CD8-positive, alpha-beta memory T cell (primary cell): ENCODE data around the gene SLC22A13. TPM values are rescaled to one million over a fixed set of nuclear protein-coding genes. Genes with fewer than 3 reads are reported as not detected.
A peak's percentile ranks its signal among the peaks of the same experiment; 100 is the strongest.
"Not testable (repeated sequence)": the region's sequence is repeated elsewhere in the genome, so short reads cannot be mapped to it uniquely, and the experiment has no call there.

Source experiments
- CTCF ChIA-PET: fragments of 350-600 bp; sonication (Branson Sonifier 250); formaldehyde crosslinking; loops from one replicate; lab custom pipeline; 2021; ENCODE audit warnings: antibody characterized with exemption; lab: Charles Lee
- POLR2A ChIA-PET: fragments of 350-600 bp; sonication (Branson Sonifier 250); formaldehyde crosslinking; loops from one replicate; lab custom pipeline; 2021; ENCODE audit warnings: antibody characterized with exemption; lab: Charles Lee
- DNase-seq, 5 donors: peaks; one replicate each; pipeline versions ENCODE4 v3.0.0 to v3.0.0-alpha.2; 2020 to 2022; ENCODE audit warnings: mixed read lengths in 1 of 5
- H3K27ac ChIP-seq: one replicate; pipeline ENCODE4 v1.7.0; 2013; ENCODE audit warnings: low read depth, mild to moderate bottlenecking, low read length, moderate library complexity
- H3K27me3 ChIP-seq: 2 replicates; pipeline ENCODE4 v1.7.0; 2013; ENCODE audit warnings: low read length, mild to moderate bottlenecking; ENCODE audit not compliant: insufficient read depth, poor library complexity, severe bottlenecking
- H3K36me3 ChIP-seq: 2 replicates; pipeline ENCODE4 v1.7.0; 2013; ENCODE audit warnings: mild to moderate bottlenecking, low read length, moderate library complexity; ENCODE audit not compliant: insufficient read depth
- H3K4me1 ChIP-seq: 2 replicates; pipeline ENCODE4 v1.7.0; 2013; ENCODE audit warnings: mild to moderate bottlenecking, low read length, moderate library complexity; ENCODE audit not compliant: insufficient read depth
- H3K4me3 ChIP-seq: 2 replicates; pipeline ENCODE4 v1.7.0; 2013; ENCODE audit warnings: mild to moderate bottlenecking, low read length
- H3K9me3 ChIP-seq: 2 replicates; pipeline ENCODE4 v1.7.0; 2013; ENCODE audit warnings: mild to moderate bottlenecking, low read length
- H3K27ac Mint-ChIP-seq, 8 donors: one replicate each; pipeline ENCODE4 v1.8.0; 2020 to 2021; ENCODE audit warnings: mixed read lengths in 8 of 8, mild to moderate bottlenecking in 6 of 8, inconsistent platforms in 3 of 8, moderate library complexity in 3 of 8
- H3K27me3 Mint-ChIP-seq, 2 donors: one replicate each; pipeline ENCODE4 v1.8.0; 2020 to 2021; ENCODE audit warnings: mixed read lengths in 2 of 2, mild to moderate bottlenecking in 1 of 2, moderate library complexity in 1 of 2
- H3K36me3 Mint-ChIP-seq, 3 donors: one replicate each; pipeline ENCODE4 v1.8.0; 2020 to 2021; ENCODE audit warnings: mixed read lengths in 3 of 3, inconsistent platforms in 1 of 3, mild to moderate bottlenecking in 1 of 3
- H3K4me1 Mint-ChIP-seq, 3 donors: one replicate each; pipeline ENCODE4 v1.8.0; 2020 to 2021; ENCODE audit warnings: mixed read lengths in 3 of 3, inconsistent platforms in 1 of 3, mild to moderate bottlenecking in 1 of 3
- H3K4me3 Mint-ChIP-seq, 7 donors: one replicate each; pipeline ENCODE4 v1.8.0; 2020 to 2021; ENCODE audit warnings: mixed read lengths in 7 of 7, mild to moderate bottlenecking in 6 of 7, moderate library complexity in 4 of 7, inconsistent platforms in 2 of 7
- H3K9me3 Mint-ChIP-seq, 5 donors: one replicate each; pipeline ENCODE4 v1.8.0; 2020 to 2022; ENCODE audit warnings: mixed read lengths in 5 of 5, mild to moderate bottlenecking in 3 of 5, moderate library complexity in 2 of 5, inconsistent platforms in 1 of 5
- polyA plus RNA-seq: library from polyadenylated mRNA; unstranded; fragments of 300-500 nt; fragmentation: Illumina TruSeq; gene quantifications from one replicate; pipeline ENCODE4 v1.2.3, GENCODE V29; 2021
- total RNA-seq, 2 experiments: library from RNA; stranded (reverse); gene quantifications; one replicate each; pipeline ENCODE4 v1.2.3, GENCODE V29; 2021

SLC22A13 gene
- total and polyA plus RNA-seq, 3 experiments from 2014 or later = 0.12 to 0.44 (median 0.28) TPM

DNA sequence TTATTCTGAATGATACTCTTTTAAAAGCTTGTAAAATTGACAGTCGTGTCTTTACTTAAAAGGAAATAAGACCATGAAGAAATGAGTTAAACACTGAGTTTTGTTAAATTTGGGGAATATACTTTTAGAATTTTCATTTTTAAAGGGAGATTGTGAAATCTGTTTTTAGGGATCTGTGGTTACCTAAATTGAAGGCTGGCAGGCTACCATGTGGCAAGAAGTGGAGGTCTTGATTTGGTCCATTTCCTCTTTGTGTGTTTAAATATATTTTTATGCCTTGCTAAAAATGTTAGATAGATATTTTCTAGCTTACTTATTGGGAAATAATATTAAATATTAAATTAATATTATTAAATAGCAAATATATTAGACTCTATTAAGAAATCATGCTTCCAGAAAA lies 36.6 kb upstream of the SLC22A13 start:
- no peak overlapping the region for H3K4me3 Mint-ChIP-seq
- CTCF ChIA-PET = no interaction called here
- peaks cover 0 to 3% (median 0%) of the 10 kb centered on the region in 3 donors for H3K4me1 Mint-ChIP-seq
- POLR2A ChIA-PET = no interaction called here
- no peaks in the 10 kb centered on the region for H3K9me3 Mint-ChIP-seq
- no peaks in the 10 kb centered on the region for H3K9me3 ChIP-seq
- H3K27ac Mint-ChIP-seq = no peak overlapping the region
- H3K27ac ChIP-seq = no peak overlapping the region
- no peak overlapping the region for H3K4me3 ChIP-seq
- H3K27me3 ChIP-seq = no peaks in the 10 kb centered on the region
- H3K36me3 Mint-ChIP-seq = peaks cover 7 to 82% (median 30%) of the 10 kb centered on the region in 3 donors
- H3K4me1 ChIP-seq = no peaks in the 10 kb centered on the region
- DNase-seq = no peak
- peaks cover 9% of the 10 kb centered on the region for H3K36me3 ChIP-seq
- no peaks in the 10 kb centered on the region for H3K27me3 Mint-ChIP-seq

DNA sequence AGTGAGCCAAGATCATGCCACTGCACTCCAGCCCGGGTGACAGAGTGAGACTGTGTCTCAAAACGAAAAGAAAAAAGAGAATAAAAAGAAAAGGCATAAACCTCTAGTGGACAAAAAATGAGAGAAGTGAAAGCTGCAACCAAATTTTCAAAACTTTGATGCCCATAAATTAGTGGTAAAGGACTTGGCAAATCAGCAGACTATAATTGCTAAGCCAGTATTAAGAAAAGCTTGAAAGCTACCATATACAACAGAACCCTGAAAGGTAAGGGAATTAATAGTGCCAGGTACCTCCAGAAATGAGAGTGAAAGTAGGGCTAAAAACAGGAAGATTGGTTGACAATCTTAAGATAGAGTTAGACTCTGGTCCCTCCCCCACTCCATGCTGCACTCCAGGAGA lies 32.9 kb upstream of the SLC22A13 start:
- Histone ChIP-seq H3K27me3 (no peaks in the 10 kb centered on the region), H3K4me3 (no peak overlapping the region), H3K27ac (no peak overlapping the region), H3K4me1 (no peaks in the 10 kb centered on the region), H3K36me3 (peaks cover 20% of the 10 kb centered on the region), H3K9me3 (no peaks in the 10 kb centered on the region)
- H3K36me3 Mint-ChIP-seq = peaks cover 35 to 87% (median 43%) of the 10 kb centered on the region in 3 donors
- POLR2A ChIA-PET = no interaction called here
- no peak overlapping the region for H3K4me3 Mint-ChIP-seq
- H3K27ac Mint-ChIP-seq = peak overlapping the region in 3 of 8 donors; percentile 48 to 91 (median 71)
- H3K27me3 Mint-ChIP-seq = no peaks in the 10 kb centered on the region
- peaks cover 0 to 3% (median 0%) of the 10 kb centered on the region in 3 donors for H3K4me1 Mint-ChIP-seq
- H3K9me3 Mint-ChIP-seq = peaks cover 4 to 15% (median 6%) of the 10 kb centered on the region in 5 donors
- CTCF ChIA-PET = no interaction called here
- DNase-seq = no peak

- CTCF ChIA-PET = no interaction called here
- Mint-ChIP-seq H3K27ac (peak overlapping the region in 1 of 8 donors; percentile 80), H3K4me3 (no peak overlapping the region), H3K36me3 (peaks cover 60 to 92% (median 61%) of the 10 kb centered on the region in 3 donors), H3K4me1 (no peaks in the 10 kb centered on the region), H3K9me3 (peaks cover 8 to 29% (median 22%) of the 10 kb centered on the region in 5 donors), H3K27me3 (no peaks in the 10 kb centered on the region)
- peaks cover 29% of the 10 kb centered on the region for H3K36me3 ChIP-seq
- POLR2A ChIA-PET = no interaction called here
- H3K9me3 ChIP-seq = no peaks in the 10 kb centered on the region
- no peaks in the 10 kb centered on the region for H3K4me1 ChIP-seq
- H3K27ac ChIP-seq = no peak overlapping the region
- DNase-seq = no peak
- no peaks in the 10 kb centered on the region for H3K27me3 ChIP-seq
- H3K4me3 ChIP-seq = no peak overlapping the region
Observed at GRCh38 chr3:38235466-38235865, 30.1 kb upstream of the SLC22A13 start.

GRCh38 chr3:38238416-38239008 lies 27.1 kb upstream of the SLC22A13 start:
- no peaks in the 10 kb centered on the region for H3K4me1 ChIP-seq
- Mint-ChIP-seq H3K27me3 (no peaks in the 10 kb centered on the region), H3K4me1 (peaks cover 2 to 4% (median 3%) of the 10 kb centered on the region in 3 donors), H3K27ac (no peak overlapping the region), H3K4me3 (no peak overlapping the region), H3K9me3 (peaks cover 8 to 29% (median 22%) of the 10 kb centered on the region in 5 donors), H3K36me3 (peaks cover 57 to 84% (median 61%) of the 10 kb centered on the region in 3 donors)
- POLR2A ChIA-PET = no interaction called here
- H3K27me3 ChIP-seq = no peaks in the 10 kb centered on the region
- CTCF ChIA-PET = interaction anchor here (1.2 kb wide), 1 partner anchor 102 kb away, joined by 3 read pairs; the partner anchor contains the start of gene ACAA1
- no peak overlapping the region for H3K27ac ChIP-seq
- H3K36me3 ChIP-seq = peaks cover 24% of the 10 kb centered on the region
- H3K9me3 ChIP-seq = no peaks in the 10 kb centered on the region
- no peak for DNase-seq
- no peak overlapping the region for H3K4me3 ChIP-seq

- POLR2A ChIA-PET, H3K27ac ChIP-seq, H3K27me3 ChIP-seq, H3K27me3 Mint-ChIP-seq, CTCF ChIA-PET, H3K4me3 Mint-ChIP-seq, H3K4me3 ChIP-seq, DNase-seq, H3K4me1 ChIP-seq, H3K9me3 ChIP-seq, H3K4me1 Mint-ChIP-seq: not testable (repeated sequence)
- peaks cover 4 to 17% (median 12%) of the 10 kb centered on the region in 5 donors for H3K9me3 Mint-ChIP-seq
- peaks cover 24 to 74% (median 36%) of the 10 kb centered on the region in 3 donors for H3K36me3 Mint-ChIP-seq
- peaks cover 21% of the 10 kb centered on the region for H3K36me3 ChIP-seq
- H3K27ac Mint-ChIP-seq = peak overlapping the region in 1 of 8 donors; percentile 29
Observed at GRCh38 chr3:38242812-38243211, 22.8 kb upstream of the SLC22A13 start.

GRCh38 chr3:38245930-38246329 lies 19.7 kb upstream of the SLC22A13 start:
- Histone ChIP-seq H3K36me3 (peaks cover 12% of the 10 kb centered on the region), H3K4me1 (no peaks in the 10 kb centered on the region), H3K4me3 (no peak overlapping the region), H3K27me3 (no peaks in the 10 kb centered on the region), H3K27ac (no peak overlapping the region), H3K9me3 (no peaks in the 10 kb centered on the region)
- Mint-ChIP-seq H3K27me3 (no peaks in the 10 kb centered on the region), H3K4me3 (no peak overlapping the region), H3K27ac (no peak overlapping the region), H3K9me3 (no peaks in the 10 kb centered on the region), H3K36me3 (peaks cover 5 to 77% (median 24%) of the 10 kb centered on the region in 3 donors), H3K4me1 (peaks cover 3 to 11% (median 6%) of the 10 kb centered on the region in 3 donors)
- POLR2A ChIA-PET = no interaction called here
- CTCF ChIA-PET = no interaction called here
- no peak for DNase-seq

- H3K36me3 ChIP-seq = peaks cover 12% of the 10 kb centered on the region
- no peaks in the 10 kb centered on the region for H3K9me3 ChIP-seq
- no peaks in the 10 kb centered on the region for H3K9me3 Mint-ChIP-seq
- no peak for DNase-seq
- peak overlapping the region in 4 of 8 donors; percentile 38 to 67 (median 56) for H3K27ac Mint-ChIP-seq
- no peaks in the 10 kb centered on the region for H3K4me1 ChIP-seq
- CTCF ChIA-PET = interaction anchor here (0.9 to 1.2 kb wide), 3 partner anchors 14 to 130 kb away, joined by 3 read pairs; no protein-coding TSS in a partner anchor
- POLR2A ChIA-PET = no interaction called here
- H3K27me3 Mint-ChIP-seq = no peaks in the 10 kb centered on the region
- peaks cover 5 to 85% (median 30%) of the 10 kb centered on the region in 3 donors for H3K36me3 Mint-ChIP-seq
- no peaks in the 10 kb centered on the region for H3K27me3 ChIP-seq
- H3K4me1 Mint-ChIP-seq = peaks cover 3 to 10% (median 6%) of the 10 kb centered on the region in 3 donors
- no peak overlapping the region for H3K27ac ChIP-seq
- H3K4me3 ChIP-seq = no peak overlapping the region
- no peak overlapping the region for H3K4me3 Mint-ChIP-seq
Observed at GRCh38 chr3:38247366-38248035, 18.1 kb upstream of the SLC22A13 start.

DNA sequence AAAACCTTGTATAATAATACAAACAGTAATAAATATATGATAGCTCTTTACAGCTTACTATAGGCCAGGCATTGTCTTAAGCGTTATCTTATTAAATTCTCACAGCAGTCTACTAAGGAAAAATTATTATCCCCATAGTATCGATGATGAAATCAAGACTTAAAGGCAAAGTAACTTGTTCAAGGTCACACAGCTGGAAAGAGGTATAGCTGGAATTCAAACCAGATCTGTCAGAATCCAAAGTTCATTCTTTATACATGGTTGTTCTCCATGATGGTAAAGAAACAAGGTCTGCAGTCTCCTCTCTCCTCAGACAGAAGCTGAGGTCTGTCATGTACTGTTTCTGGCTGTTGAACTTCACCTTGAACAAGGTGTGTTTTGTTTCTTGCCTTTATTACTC lies 15.4 kb upstream of the SLC22A13 start:
- peaks cover 25% of the 10 kb centered on the region for H3K36me3 ChIP-seq
- H3K4me3 Mint-ChIP-seq = no peak overlapping the region
- CTCF ChIA-PET = no interaction called here

More for the DNA sequence above, 15.4 kb upstream of the SLC22A13 start:
- Histone ChIP-seq H3K27me3 (no peaks in the 10 kb centered on the region), H3K27ac (no peak overlapping the region), H3K4me1 (no peaks in the 10 kb centered on the region), H3K4me3 (no peak overlapping the region), H3K9me3 (no peaks in the 10 kb centered on the region)
- no peaks in the 10 kb centered on the region for H3K27me3 Mint-ChIP-seq
- POLR2A ChIA-PET = no interaction called here
- no peaks in the 10 kb centered on the region for H3K9me3 Mint-ChIP-seq
- peaks cover 0 to 14% (median 2%) of the 10 kb centered on the region in 3 donors for H3K4me1 Mint-ChIP-seq
- H3K27ac Mint-ChIP-seq = no peak overlapping the region
- peaks cover 9 to 92% (median 36%) of the 10 kb centered on the region in 3 donors for H3K36me3 Mint-ChIP-seq
- DNase-seq = no peak
